Measurements from ENCODE around the gene DNAJC21.

DNA sequence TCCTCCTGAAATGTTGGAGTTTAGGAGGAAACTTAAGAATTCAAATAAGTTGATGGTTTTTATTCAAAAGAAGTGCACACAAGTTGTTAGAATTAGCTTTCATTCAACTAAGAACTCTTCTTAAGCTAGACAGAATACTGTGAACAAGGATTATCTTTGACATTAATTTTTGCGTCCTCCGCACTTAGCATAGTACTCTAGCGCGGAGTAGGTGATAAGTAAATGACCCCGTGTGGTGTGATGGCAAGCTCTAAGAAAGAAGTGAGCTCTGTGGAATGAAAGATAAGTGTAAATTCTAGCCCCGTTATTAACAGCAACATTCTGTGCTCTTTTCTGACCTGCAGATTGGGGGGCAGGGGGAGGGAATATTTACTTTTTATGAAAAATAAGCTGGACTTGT lies 12.8 kb upstream of the DNAJC21 start:
- TF ChIP-seq, protein P1, sequence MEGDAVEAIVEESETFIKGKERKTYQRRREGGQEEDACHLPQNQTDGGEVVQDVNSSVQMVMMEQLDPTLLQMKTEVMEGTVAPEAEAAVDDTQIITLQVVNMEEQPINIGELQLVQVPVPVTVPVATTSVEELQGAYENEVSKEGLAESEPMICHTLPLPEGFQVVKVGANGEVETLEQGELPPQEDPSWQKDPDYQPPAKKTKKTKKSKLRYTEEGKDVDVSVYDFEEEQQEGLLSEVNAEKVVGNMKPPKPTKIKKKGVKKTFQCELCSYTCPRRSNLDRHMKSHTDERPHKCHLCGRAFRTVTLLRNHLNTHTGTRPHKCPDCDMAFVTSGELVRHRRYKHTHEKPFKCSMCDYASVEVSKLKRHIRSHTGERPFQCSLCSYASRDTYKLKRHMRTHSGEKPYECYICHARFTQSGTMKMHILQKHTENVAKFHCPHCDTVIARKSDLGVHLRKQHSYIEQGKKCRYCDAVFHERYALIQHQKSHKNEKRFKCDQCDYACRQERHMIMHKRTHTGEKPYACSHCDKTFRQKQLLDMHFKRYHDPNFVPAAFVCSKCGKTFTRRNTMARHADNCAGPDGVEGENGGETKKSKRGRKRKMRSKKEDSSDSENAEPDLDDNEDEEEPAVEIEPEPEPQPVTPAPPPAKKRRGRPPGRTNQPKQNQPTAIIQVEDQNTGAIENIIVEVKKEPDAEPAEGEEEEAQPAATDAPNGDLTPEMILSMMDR (IDR thresholded peaks at IDR 0.05) = no peak
- TF ChIP-seq POLR2A (IDR thresholded peaks at IDR 0.05) (no peak), POLR2AphosphoS5 (IDR thresholded peaks at IDR 0.05) (no peak)

Data from transverse colon (tissue), 4 donors.